Heart right ventricle (tissue), 16 donors: ENCODE data around the gene MAP3K5. TPM values are rescaled to one million over a fixed set of nuclear protein-coding genes. Genes with fewer than 3 reads are reported as not detected.

Source experiments
- ATAC-seq, 8 donors: fragments of 200-7000 bp; cut with Tn5 transposase; one replicate each; pipeline ENCODE4 v1.9.1; 2020; ENCODE audit warnings: mild to moderate bottlenecking in 8 of 8, moderate library complexity in 8 of 8, moderate number of reproducible peaks in 1 of 8
- DNase-seq, 2 donors: peaks; one replicate each; pipeline ENCODE4 v3.0.0-alpha.2; 2020
- H3K27ac ChIP-seq, 10 donors: fragments of 200-600 bp; sonication (generic) in 2 of 10; one replicate each; pipeline versions ENCODE4 v1.5.0 to v1.8.0; 2020 to 2022; ENCODE audit warnings: mild to moderate bottlenecking in 3 of 10
- H3K27me3 ChIP-seq, 7 donors: fragments of 200-600 bp; one replicate each; pipeline ENCODE4 v1.8.0; 2021 to 2022; ENCODE audit warnings: mild to moderate bottlenecking in 2 of 7
- H3K36me3 ChIP-seq, 9 donors: fragments of 200-600 bp; sonication (generic) in 1 of 9; one replicate each; pipeline versions ENCODE4 v1.5.0 to v1.8.0; 2020 to 2022; ENCODE audit warnings: mild to moderate bottlenecking in 2 of 9
- H3K4me1 ChIP-seq, 9 donors: fragments of 200-600 bp; sonication (generic) in 1 of 9; one replicate each; pipeline versions ENCODE4 v1.5.0 to v1.8.0; 2020 to 2022; ENCODE audit warnings: mild to moderate bottlenecking in 4 of 9
- H3K4me3 ChIP-seq, 10 donors: fragments of 200-600 bp; sonication (generic) in 2 of 10; one replicate each; pipeline versions ENCODE4 v1.5.0 to v1.8.0; 2020 to 2022; ENCODE audit warnings: mild to moderate bottlenecking in 7 of 10, moderate library complexity in 2 of 10
- H3K9me3 ChIP-seq, 11 donors: fragments of 200-600 bp in 10 of 11; sonication (generic) in 2 of 11; one replicate each; pipeline versions ENCODE4 v1.5.0 to v1.8.0; 2013 to 2022; ENCODE audit warnings: mild to moderate bottlenecking in 2 of 11, control low read depth in 1 of 11, moderate library complexity in 1 of 11
- WGBS, 2 donors: extraction: QIAGEN DNeasy Blood & Tissue Kit; methylation state at CpG; one replicate each; pipeline ENCODE4 v1.1.7; 2013; ENCODE audit warnings: inconsistent platforms in 1 of 2; 5-methylcytosine and 5-hydroxymethylcytosine counted together
- intact Hi-C, 10 donors: fragments of 100-400 bp; cut with DNase I; formaldehyde crosslinking; loops; one replicate each; pipeline versions ENCODE4 v1.11.1 to v1.14.2; 2022
- polyA plus RNA-seq, 2 donors: library from polyadenylated mRNA; stranded (reverse); fragments of 200-250 nt; gene quantifications; one replicate each; pipeline ENCODE4 v1.2.3, GENCODE V29; 2013
- total RNA-seq, 10 donors: library from RNA; stranded (reverse); fragmentation: NEBNext Ultra II Directional in 3 of 10; extraction: Animal tissue kit (Norgen Biotek cat#: 25700) in 3 of 10; gene quantifications; one replicate each; pipeline versions ENCODE4 v1.2.1 to v1.2.4, GENCODE V29; 2021 to 2023
- TF ChIP-seq, protein P1 (sequence below), 9 donors: fragments of 200-600 bp; sonication (generic) in 2 of 9; IDR thresholded peaks; one replicate each; pipeline versions ENCODE4 v1.5.0 to v1.8.0; 2021 to 2022; ENCODE audit warnings: antibody characterized with exemption in 9 of 9, mild to moderate bottlenecking in 5 of 9, moderate library complexity in 1 of 9
- donor health status: Arrhythmogenic right ventricular cardiomyopathy.
- donor health status: ischemic (EF 13 %, LVEDD 7.1; RV severe dilation, severe dysfunction).
- donor health status: healthy with polysubstance abuse.
- donor health status: DM: no; HTN: yes; CAD: no.
- donor health status: DM: no; HTN: no; CAD: no.
- donor health status: ischemic (EF 25% LVEDD 6.9; RV normal size, moderate dysfunction).
- donor health status: ischemic (EF 25% LVEDD 5.7; RV mildly dilated, moderate dysfunction).
- donor health status: healthy.
- donor health status: DM: yes; HTN: yes; CAD: no.
- donor health status: Ischemic cardiomyopathy.
- donor health status: ischemic (EF 35%, LVEDD 5.7; RV mildly dilated, moderate dysfunction).
- donor health status: nonischemic (EF 11% LVEDD 7.7; RV severe dilation, severe dysfunction).
- donor health status: DM: yes; HTN: yes; CAD: no.
- donor health status: PGD.
- donor health status: ischemic (EF 29% LVEDD 5.4; RV normal size, mild dysfunction).
- donor health status: nonischemic (EF 23%, LVEDD 6.1; RV moderate dilation, normal function).

Gene MAP3K5
- total and polyA plus RNA-seq, 12 donors: 5.1 to 35.7 (median 27.8) TPM

DNA sequence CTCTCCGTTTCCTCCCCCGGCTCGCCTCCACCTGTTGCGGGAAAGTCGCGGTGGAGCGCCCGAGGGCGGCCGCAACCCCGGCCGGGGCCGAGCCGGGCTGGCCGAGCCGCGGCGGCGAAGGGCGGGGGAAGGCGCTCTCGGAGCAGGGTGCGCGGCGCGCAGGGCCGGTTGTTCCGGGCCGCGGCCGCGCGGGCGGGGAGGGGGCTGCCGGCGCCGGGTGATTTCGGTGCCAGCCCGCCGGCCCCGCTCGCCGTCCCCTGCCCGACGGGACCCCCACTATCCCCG is 242.3 kb downstream of the MAP3K5 start:
- intact Hi-C loops: no loop called here
- H3K36me3 ChIP-seq: no peaks in the 10 kb centered on the region
- DNase-seq (peak in 1 of 2 donors; percentile 21), ATAC-seq (peak in 7 of 8 donors; percentile 21 to 83 (median 70))
- H3K4me3 ChIP-seq: peak overlapping the region; percentile 48 to 89 (median 74)
- H3K4me1 ChIP-seq: peaks cover 5 to 19% (median 15%) of the 10 kb centered on the region in 9 donors
- WGBS, 2 donors: 0 to 1% methylated on average over 27 to 46 of the region's 46 CpGs
- TF ChIP-seq, protein P1, sequence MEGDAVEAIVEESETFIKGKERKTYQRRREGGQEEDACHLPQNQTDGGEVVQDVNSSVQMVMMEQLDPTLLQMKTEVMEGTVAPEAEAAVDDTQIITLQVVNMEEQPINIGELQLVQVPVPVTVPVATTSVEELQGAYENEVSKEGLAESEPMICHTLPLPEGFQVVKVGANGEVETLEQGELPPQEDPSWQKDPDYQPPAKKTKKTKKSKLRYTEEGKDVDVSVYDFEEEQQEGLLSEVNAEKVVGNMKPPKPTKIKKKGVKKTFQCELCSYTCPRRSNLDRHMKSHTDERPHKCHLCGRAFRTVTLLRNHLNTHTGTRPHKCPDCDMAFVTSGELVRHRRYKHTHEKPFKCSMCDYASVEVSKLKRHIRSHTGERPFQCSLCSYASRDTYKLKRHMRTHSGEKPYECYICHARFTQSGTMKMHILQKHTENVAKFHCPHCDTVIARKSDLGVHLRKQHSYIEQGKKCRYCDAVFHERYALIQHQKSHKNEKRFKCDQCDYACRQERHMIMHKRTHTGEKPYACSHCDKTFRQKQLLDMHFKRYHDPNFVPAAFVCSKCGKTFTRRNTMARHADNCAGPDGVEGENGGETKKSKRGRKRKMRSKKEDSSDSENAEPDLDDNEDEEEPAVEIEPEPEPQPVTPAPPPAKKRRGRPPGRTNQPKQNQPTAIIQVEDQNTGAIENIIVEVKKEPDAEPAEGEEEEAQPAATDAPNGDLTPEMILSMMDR (IDR thresholded peaks at IDR 0.05): no peak
- peaks cover 8 to 46% (median 18%) of the 10 kb centered on the region in 7 donors for H3K27me3 ChIP-seq
- H3K9me3 ChIP-seq: no peaks in the 10 kb centered on the region
- peak overlapping the region in 1 of 10 donors; percentile 12 for H3K27ac ChIP-seq

DNA sequence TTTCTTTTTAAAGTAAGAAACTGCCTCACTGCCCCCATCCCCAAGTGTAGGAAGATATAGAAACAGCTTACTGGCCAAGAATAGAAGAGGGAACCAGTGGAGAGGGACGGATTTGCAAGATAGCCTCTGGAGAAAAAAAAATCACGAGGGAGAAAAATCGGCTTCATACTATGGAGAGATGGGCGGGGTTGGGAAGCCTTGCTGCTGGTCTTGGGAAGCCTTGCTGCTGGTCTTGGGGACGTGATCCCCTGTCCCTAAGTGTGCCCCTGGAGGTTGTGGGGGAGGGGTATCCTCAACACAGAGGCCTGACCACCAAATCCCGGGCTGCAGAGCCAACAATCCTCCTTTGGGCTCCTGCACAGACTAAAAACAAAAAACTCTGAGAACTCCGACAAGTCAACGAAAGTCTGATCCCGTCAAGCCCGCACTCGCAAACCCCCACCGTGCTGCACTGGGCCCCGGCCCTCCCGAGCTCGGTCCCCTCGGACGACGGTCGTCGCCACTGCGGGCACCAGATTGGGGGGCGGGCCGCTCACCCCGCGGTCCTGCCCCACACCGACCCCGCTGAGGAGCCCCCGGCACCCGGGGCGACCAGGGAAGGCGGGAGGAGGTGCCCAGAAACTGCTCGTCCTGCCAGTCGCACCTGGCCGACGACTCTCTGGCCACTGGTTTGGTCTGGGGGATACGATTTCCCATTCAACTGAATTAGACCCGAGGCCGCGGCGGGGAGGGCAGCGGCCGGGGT is 242.8 kb downstream of the MAP3K5 start:
- H3K4me3 ChIP-seq: peak overlapping the region; percentile 30 to 89 (median 74)
- DNase-seq (peak in 1 of 2 donors; percentile 14), ATAC-seq (peak in 6 of 8 donors; percentile 6 to 59 (median 22))
- peak overlapping the region in 1 of 10 donors; percentile 12 for H3K27ac ChIP-seq
- H3K27me3 ChIP-seq: peaks cover 8 to 46% (median 18%) of the 10 kb centered on the region in 7 donors
- TF ChIP-seq, protein P1 (IDR thresholded peaks at IDR 0.05): no peak
- intact Hi-C loops: no loop called here
- H3K4me1 ChIP-seq: peaks cover 5 to 19% (median 15%) of the 10 kb centered on the region in 9 donors
- no peaks in the 10 kb centered on the region for H3K36me3 ChIP-seq
- 2% methylated on average over 42 of the region's 42 CpGs for WGBS, 2 donors
- no peaks in the 10 kb centered on the region for H3K9me3 ChIP-seq

DNA sequence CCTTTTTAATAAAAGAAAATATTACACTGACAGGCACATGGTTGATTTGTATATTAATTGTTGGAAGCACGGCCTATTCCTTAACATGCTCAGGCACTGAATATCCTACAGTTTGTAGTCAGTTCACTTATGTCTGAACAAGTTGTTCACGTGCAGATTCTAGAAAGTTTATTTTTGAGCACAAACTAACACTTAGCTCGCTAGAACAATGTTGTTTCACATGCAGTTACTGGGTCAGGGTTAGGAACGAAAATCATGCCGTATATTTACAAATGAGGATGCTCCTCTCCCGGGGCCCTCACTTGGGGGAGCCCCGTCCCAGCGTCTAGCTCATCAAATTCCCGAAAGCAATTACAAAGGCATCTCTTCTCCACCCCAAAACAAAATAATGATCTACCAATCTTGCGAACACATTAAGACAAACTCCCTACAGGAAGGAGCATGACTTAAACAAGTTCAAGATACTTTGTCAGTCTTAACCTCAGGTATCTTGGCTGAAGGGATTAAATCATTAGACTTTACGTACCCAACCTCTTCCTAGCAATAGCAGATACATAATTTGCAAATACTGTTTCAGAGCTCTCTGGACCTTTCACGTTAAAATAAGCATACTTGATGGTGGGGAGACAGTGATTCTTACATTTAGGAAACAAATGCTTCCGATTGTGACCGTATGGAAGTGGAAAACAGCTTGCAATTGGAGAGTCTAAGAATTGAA is 243.5 kb downstream of the MAP3K5 start:
- TF ChIP-seq, protein P1 (IDR thresholded peaks at IDR 0.05): no peak
- Histone ChIP-seq H3K4me3 (peak overlapping the region in 2 of 10 donors; percentile 77 to 89), H3K27me3 (peaks cover 8 to 46% (median 18%) of the 10 kb centered on the region in 7 donors), H3K36me3 (no peaks in the 10 kb centered on the region), H3K4me1 (peaks cover 5 to 19% (median 15%) of the 10 kb centered on the region in 9 donors), H3K9me3 (no peaks in the 10 kb centered on the region), H3K27ac (no peak overlapping the region)
- WGBS, 2 donors: 68 to 69% methylated on average over 14 of the region's 14 CpGs
- no peak for DNase-seq
- intact Hi-C loops: no loop called here
- no peak for ATAC-seq

DNA sequence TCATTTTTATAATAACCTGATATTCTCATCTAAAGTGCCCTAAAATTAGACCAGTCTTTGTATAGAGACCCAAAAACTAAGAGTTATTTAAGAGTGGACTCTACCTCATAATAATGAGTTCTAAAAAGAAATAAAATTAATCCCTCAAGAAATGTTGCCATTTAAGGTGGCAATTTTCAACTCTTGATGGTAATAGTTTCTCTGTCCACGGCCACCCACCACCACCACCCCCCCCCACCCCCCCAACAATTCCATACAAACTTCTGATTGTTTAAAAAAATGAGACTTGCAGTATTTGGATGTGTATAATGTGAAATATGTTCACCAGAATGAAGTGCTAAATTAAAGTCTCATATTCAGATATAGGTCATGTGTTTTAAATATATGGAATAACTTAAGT is 244.4 kb downstream of the MAP3K5 start:
- Histone ChIP-seq H3K4me1 (peaks cover 5 to 19% (median 15%) of the 10 kb centered on the region in 9 donors), H3K27me3 (peaks cover 8 to 46% (median 18%) of the 10 kb centered on the region in 7 donors), H3K27ac (no peak overlapping the region), H3K36me3 (no peaks in the 10 kb centered on the region), H3K4me3 (no peak overlapping the region), H3K9me3 (no peaks in the 10 kb centered on the region)
- WGBS, 2 donors: 76 to 81% methylated on average over 1 of the region's 1 CpG
- intact Hi-C loops: no loop called here
- DNase-seq (no peak), ATAC-seq (no peak)
- TF ChIP-seq, protein P1 (IDR thresholded peaks at IDR 0.05): no peak
